CD4-positive, alpha-beta T cell treated with Interleukin-6 for 4 hours (primary cell): ENCODE results near the gene PON1.

ENCODE experiments used
- DNase-seq: peaks from one replicate; pipeline ENCODE4 v3.0.0-alpha.2; 2020; ENCODE audit warnings: mixed read lengths

PON1 gene

DNA sequence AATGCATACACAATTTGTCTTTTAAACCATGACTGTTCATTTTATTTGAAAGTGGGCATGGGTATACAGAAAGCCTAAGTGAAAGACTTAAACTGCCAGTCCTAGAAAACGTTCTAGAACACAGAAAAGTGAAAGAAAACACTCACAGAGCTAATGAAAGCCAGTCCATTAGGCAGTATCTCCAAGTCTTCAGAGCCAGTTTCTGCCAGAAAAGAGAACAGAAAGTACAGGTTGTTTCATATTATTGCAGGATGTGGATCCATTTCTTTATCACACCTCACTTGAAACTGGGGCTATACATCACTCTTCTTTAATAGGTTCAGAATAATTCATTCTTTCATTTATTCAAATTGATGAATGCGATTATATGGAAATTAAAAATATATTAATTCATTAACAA lies 7.7 kb downstream of the PON1 start:
- no peak for DNase-seq

DNA sequence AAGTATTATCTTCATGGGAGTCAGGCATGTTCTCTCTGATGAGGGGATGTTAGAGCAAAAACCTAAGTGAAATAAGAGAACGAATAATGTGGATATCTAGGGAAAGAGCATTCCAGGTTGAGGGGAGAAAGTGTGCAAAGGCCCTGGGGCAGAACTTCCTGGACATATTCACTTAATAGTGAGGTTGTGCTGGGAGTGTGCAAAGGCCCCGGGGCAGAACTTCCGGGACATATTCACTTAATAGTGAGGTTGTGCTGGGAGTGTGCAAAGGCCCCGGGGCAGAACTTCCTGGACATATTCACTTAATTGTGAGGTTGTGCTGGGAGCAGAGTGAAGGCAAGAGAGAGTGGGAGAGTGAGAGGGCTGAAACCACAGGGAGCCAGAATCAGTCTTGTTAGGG lies 11.8 kb downstream of the PON1 start:
- no peak for DNase-seq

DNA sequence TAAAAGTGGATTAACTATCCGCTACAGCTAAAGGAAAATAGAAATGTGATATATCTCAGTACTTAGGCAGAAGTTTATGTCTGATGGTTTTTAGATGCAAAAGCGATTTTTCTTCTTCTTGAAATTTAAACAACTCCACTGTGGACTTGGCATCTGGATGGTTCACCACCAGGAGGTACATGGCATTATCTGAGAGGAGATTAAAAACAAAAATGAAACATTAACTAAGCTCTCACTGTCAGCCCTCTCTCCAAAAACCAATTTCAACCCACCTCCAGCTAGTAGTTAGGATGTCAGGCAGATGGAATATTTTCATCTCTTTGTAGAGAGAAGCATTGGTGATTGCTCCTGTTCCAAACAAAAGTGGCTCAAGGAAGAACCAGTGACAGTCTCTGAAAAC lies 12.9 kb downstream of the PON1 start:
- no peak for DNase-seq

DNA sequence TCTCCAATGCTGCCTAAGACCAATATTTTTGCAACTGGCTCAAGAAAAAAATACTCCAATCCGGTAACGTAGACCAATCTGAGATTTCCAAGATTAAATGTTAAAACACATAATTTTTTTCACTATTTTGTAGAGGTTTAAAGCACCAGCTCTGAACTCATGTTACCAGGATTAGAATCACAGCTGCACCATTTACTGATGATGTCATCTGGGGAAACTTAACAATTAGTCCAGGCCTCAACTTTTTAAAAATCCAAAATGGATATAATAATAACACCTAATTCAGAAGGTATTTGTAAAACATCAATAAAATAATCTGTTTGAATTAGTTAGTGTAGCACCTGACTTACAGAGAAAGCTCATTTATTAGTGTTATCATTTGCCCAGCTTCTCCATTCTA lies 14.4 kb downstream of the PON1 start:
- no peak for DNase-seq

DNA sequence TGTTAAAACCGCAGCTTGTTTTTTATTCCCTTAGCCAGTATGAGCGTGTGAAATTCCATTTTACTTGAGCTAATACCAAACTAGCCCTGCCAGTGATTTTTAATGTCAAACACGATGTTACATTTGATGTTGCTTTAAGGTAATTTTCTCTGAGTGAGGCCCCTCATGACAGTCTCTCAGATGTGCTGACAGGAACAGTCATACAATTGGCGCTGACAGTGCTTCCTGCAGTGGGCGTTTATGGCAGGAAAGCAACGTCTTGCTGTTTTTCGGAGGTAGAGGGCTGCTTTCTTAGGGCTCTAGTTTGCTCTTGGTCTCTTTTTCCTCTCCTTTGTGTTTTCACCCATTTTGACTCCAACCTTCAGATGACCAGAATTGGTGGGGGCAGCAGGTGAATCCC lies 19.3 kb downstream of the PON1 start:
- no peak for DNase-seq

DNA sequence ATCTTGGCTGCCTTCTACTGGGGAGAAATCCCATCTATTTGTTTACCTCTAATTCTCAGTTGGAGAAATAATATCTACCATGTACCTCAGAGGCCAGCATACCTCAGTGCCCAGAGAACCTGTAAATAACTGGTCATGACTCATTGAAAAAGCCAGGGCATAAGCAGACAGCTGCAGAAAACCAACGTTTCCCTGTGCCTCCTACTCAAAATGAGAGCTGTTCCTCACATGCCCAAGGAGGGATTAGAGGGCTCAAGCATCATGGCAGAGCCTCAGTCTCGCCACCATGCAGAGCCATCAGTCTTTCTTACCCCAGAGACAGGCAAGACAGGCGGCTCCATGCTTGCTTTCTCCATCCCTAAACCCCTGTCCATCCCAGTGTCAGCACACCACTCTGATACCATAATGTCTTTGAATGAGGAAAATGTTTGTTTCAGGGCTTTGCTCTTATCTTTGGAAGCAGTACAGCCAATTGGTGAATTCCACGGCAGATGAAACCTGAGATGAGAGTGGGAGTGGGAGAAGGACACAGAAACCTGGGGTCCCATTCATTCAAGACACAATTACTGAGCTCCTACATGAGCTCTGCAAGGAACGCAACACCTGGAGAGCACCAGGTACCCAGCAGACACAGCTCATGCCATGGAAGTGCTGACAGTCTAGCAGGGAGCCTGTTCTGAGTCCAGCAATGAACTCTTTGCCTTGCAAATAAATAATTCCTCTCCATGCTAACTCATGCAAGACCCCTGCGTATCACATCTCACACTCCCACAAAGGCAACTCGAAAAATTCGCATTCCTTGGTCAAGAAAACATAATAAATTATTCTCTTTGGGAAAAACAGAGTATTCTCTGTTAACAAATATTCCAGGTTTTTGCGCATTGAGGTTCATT lies 21.1 kb downstream of the PON1 start:
- no peak for DNase-seq

DNA sequence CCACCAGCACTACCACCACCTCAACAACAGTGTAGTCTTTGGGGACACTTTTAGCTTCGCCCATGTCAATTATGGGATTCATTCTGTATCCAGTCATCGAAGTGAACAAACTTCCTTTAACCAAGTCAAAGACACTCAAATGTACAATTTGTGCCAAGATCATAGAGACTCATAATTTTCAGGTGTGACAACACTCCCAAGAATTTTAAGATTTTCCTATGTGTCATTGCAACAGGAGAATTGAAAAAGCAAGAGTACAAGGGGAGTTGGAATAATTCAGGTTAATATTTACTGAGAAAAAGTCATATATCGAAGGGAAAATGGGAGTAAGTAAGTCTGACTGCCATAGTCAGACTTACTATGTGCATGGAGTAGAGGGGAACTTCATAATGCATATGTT lies 26.2 kb downstream of the PON1 start:
- DNase-seq: no peak

DNA sequence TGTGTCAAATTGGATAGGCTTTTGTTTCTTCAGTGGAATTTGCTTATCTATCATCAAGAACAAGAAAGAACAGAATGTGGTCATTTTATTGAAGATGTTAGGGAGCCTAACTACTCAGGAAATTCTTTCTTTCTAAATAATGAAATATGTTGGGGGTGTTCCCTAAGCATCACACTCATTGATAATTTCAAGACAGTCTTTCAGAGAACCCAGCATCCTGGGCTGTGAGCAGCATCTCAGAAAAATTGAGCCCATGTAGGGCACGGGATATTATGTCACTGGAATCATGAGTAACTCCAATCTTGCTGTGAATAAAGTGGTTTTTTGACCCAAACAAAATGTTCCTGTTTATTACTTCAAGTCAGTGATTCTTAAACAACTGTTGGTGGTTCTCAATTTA lies 27.3 kb downstream of the PON1 start:
- no peak for DNase-seq

DNA sequence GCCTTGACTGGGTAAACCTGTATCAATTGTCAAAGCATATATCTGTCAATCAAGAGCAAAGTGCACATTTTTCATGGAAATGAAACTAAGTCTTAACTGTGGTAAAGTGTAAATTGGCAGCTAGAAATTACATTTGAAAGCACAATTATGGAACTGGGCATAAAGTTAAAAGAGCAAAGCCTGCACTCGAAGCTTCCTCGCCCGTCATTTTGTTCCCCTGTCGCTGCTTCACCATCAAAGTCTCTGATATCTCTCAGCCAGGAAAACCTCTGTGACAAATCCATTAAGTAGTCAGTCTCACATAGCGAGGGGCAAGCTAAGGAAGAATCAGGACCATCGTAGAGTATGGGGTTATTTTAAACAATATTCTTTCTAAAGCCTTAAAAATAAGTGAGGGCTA lies 27.9 kb downstream of the PON1 start:
- no peak for DNase-seq

DNA sequence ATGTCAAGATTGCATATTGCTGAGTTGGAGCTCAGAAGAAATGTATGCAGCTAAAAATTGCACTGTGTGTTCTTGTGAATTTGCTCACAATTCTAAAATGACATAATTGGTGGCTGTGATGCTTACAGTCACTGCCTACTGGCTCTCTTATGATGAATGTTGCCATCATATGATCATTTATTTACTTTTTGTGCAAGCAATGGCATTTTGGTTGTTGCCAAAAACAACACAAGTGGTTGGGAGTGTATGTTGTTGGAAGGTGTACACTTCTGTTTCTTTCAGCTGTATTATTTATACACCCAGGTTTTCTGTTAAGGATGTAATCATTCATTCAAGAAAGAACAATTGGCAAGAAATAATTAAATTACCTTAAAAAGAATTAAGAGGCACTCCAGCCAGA lies 28.9 kb downstream of the PON1 start:
- no peak for DNase-seq

DNA sequence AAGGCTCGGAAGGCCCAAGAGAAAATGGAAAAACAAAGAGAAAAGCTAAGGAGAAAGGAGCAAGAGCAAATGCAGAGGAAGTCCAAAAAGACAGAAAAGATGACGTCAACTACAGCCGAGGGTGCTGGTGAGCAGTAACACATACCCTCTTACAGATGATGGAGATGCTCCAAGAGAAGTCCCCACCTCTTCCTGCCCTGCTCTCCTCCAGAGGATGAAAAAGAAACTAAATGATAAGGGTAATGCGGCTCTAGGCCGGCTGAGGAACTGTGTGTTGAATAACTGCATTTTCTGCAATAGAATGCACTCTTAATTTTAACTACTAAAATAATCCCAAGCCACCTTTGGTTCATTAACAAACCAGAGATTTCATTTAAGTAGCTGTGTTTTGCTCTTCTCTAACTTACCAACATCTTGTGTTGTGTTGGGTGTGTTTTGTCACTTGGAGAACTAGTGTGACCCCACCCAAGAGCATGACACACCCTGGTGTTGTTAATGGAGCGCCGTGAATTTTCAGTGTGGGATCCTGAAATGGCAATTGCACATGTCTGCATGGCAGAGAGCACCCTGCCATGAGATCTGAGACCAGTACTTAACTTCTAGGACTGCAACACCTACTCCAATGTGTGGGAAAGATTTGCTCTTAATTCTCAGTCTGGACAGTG lies 34.0 kb downstream of the PON1 start:
- no peak for DNase-seq

DNA sequence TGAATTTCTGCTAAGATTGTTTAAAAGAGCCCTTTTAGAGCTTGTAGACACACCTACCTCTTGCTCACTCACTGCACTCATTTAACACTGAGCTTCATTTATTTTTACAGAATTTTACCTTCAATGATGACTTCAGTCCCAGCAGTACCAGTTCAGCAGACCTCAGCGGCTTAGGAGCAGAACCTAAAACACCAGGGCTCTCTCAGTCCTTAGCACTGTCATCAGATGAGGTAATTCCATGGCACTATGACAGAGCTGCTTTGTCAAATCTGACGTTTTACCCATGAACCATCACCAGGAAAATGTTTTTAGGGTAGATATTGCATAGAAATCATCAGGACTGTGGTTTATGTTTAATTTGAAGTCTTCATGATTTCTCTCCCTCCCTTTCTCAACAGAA lies 38.2 kb downstream of the PON1 start:
- DNase-seq: no peak

DNA sequence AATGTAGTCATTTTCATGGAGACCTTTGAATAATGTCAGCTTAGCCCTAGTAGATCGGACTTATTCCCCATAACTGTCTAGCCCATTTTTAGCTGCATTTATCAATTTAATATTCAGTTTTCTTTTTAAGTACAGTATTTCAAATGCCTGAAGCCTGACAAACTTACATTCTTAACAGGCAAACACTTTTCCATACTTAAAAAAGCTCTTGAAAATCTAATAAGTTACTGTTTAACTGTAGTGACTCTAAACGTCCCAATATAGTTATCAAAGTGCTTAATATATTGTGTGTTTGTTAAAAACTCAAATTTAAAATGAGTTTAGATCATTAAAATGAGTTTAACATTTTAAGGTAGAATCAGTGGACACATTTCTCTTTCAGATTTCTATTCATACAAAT lies 44.9 kb downstream of the PON1 start:
- no peak for DNase-seq

DNA sequence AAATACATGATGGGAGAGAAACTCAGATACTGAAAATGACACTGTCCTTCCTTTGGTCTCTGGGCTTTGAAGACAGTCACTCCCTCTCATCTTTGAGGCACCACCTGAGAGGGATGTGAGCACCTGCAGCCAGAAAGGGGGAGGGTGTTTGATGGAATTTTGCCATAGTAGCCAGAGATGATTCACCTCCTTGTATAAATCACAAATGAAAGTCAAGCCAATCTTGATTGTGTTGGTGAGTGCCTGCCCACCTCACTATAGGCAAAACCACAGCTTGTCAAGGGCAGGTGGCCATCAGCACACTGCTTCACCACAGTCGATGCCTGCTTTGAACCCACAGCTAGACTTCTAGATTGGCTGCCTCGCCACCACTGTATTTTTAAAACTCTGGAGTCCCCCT lies 48.2 kb downstream of the PON1 start:
- no peak for DNase-seq

DNA sequence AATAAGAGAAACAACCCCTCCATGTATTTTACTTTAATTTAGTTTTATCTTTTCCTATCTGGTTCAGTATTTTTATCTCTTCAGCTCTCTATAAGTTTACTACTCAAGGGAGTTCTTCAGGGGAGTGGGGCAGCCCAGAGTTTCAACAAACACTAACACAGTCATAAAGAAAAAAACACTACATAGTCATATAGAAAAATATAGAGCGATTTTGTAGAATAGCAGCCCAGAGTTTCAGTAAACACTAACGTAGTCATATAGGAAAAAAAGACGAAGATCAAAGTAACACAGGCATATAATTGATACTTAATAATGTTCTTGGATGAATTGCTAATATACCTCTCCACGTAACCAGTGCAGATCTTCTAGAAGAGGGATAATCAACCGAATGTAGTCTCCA lies 54.7 kb downstream of the PON1 start:
- DNase-seq: no peak

DNA sequence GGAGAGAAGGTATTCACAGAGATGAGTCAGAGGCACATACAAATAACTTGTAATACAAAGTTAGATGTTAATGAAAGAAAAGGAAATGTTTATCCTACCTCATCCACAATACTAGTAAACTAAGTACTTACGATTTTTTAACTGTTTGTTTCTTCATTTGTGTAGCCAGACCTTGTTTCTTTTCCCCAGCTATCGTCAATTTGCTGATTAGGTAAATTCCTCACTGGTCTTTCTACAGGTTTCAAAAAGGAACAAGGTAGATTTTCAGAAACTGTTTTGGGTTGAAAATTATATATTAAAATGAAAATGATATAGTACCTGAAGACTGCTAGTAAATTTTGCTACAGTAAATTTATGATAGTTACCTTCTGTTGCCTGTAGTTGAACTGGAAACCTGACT lies 56.6 kb downstream of the PON1 start:
- no peak for DNase-seq

DNA sequence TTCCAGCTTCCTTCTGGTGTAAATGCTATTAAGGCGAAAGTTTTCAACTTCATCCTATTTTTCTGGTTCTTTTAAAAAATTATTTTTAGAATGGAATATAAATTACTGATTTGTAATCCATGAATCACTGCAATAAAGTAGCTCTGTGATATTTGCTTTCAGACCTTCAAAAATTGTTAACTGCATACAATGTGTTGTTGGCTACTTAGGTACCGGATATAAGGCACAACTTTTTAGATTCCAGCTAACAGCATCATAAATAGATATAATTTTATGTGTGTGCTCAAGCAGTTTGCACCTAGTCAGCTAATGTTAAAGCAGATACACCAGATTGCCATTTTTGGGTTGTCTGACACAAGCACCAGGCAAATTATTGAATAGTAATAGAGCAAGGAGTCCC lies 58.7 kb downstream of the PON1 start:
- no peak for DNase-seq

DNA sequence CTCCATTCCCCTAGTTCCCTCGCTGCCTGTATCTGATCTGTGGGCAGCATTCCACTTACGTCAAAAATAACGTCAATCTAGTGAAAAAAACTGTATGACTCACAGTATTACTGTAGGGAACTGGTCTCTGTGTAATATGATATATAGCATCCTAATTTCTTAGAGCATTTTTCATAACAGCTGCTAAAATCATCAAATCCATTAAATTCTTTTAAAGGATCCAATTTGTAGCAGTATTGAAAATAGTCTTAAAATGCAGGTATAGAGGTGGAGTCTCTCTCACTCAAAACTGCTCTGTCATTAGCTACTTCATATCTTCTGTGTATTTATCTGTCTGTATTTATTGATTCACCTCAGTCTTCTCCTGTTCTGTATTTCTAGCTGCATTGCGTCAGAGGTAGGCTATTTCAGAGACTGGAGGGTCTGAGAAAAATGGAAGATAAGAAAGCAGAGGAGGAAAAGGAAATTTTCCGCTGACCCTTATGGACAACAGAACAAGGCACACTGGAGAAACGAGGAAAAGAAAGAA lies 59.9 kb downstream of the PON1 start:
- DNase-seq: no peak

DNA sequence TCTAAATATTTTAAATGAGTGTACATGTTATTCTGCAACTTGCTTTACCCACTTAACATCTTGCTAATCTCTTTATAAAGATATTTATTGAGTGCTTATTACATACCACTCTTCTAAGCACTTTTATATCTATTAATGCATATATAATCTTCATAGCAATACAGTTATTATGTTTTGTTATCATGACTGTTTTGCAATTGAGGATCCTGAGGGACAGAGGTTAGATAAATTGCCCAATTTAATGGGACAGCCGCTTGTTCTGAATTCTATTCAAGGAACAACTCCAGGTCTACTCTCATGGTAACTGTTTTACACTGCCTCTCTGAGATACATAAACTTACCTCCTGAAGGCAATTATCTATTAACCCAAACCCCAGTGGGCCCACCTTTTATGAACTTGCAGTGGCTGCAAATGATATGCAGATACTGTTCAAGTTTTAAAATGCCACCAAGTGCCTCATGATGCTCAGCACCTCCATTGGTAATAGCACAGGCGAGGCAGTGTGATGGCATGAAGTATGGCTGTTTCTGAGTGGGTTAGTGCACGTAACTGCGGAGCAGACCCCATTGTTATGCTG lies 60.5 kb downstream of the PON1 start:
- DNase-seq: no peak

DNA sequence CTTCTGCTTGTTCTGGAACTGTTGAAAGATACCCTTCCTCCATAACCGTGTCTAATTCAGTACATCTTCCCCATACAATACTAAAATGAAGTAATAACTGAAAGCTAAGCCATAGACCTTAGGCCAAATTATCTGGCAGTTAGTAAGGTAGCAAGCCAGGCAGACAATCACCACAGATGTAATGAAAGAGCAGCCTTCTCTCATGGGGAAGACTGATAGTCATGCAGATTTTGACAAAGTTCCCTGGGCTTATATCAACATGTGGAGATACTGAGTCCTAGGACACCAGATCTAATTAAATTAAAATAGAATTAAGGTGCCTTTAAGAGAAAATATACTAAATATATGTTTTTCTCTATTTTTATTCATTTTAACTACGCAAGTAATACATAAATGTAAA lies 61.5 kb downstream of the PON1 start:
- DNase-seq: no peak

DNA sequence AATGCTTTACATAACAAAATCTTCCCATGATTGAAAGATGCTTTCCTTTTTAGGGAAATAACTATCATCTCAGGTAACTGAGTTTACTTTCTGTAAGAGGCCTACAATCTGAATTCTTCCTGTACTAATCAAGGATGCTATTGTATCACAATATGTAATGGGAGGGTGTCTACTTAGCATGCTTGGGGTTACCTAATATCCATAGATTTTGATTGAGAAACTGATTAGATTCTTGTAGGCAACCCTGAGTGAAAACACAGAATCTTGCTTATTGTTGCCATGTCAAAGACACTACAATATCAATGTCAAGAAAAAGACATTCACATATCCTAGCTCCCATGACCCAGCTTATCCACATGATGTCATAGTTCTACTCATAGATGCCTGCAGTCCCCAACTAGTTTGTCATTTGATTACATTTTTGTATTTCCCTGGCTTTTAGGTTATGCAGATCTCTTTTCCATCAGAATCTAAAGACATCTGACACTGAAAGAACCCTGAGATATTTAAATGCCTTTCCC lies 62.4 kb downstream of the PON1 start:
- DNase-seq: no peak

DNA sequence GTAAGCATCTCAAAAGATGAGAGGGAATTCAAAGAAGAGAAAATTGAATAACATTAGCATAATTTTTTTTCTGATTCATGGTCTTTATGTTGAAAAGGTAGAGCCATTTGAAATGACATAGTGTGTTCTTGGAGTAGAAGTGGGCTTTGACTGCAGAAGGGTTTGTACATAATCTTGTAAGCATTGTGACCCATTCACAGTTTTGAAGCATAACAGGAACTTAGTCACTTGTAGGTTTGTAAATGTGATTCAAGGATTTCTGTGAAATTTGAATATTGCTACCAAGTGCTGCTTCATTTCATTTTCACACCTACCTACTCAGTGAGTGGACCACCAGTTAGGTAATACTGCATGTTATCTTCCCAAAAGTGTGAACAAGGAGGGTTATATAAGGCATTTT lies 68.6 kb downstream of the PON1 start:
- no peak for DNase-seq

DNA sequence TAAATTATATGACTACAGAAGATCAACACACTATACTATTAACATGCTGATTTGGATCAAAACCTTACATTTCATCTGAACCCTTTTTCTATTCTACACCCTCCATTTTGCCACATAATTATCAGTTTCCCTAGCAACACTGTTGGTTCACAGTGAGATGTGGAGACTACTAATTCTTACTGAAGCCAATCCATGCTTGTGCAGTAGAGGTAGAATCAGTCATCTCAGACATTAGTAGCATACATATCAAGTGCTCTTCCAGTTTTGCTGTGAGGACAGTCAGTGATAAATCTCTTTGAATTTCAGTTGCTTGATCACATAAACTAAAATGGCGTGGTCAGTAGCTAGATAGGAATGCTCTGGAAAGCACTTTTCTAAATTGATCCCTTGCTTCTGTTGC lies 70.3 kb downstream of the PON1 start:
- DNase-seq: no peak

DNA sequence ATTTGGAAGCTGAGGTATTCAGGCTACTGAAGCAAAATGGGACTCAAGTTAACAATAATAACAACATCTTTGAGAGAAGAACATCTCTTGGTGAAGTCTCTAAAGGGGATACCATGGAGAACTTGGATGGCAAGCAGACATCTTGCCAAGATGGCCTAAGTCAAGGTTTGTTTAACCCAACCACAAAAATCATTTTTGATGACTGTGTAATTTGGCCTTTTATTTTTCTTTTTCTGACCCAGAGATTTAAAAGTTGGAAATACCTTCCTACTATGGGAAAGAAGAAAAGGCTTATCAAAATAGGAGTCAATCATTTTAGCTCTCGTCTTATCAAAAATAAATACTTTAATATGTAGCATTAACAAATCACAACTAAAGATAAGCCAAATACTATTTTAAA lies 72.4 kb downstream of the PON1 start:
- no peak for DNase-seq
